Measurements from ENCODE around the gene CAMTA2. TPM values are rescaled to one million over a fixed set of nuclear protein-coding genes. Genes with fewer than 3 reads are reported as not detected.
A peak's percentile ranks its signal among the peaks of the same experiment; 100 is the strongest.

CAMTA2 gene
- total RNA-seq, 1 experiment from 2014 or later, result 4.4 TPM

DNA sequence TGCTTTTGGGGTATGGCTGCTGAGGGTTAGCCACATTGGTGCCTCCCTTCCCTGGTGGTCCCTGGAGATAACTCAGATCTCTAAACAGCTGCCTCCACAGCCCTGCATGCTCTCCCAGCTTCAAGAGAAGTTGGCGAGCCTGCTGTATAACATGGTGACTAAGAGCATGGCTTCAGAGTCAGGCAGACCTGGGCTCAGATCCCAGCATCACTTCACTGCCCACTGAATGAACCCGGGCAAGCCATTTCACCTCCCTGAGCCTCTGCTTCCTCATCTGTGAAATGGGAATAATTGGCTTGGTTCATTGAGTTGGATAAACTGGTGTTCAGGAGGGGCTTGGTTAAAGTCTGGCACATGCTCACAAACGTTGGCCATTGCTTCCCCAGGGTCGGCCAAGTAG is 26.9 kb upstream of the CAMTA2 start:
- in situ Hi-C loops (cut with HindIII; ENCODE audit: low pct_unique_long_range_greater_than_20kb, low sequenced_read_pairs), result no loop called here
- DNase-seq (ENCODE audit: low read depth, low spot score), result no peak

- no peak for DNase-seq (ENCODE audit: low read depth, low spot score)
- in situ Hi-C loops (cut with HindIII; ENCODE audit: low pct_unique_long_range_greater_than_20kb, low sequenced_read_pairs), result no loop called here
Measured at GRCh38 chr17:5011928-5012327, 24.5 kb upstream of the CAMTA2 start.

DNA sequence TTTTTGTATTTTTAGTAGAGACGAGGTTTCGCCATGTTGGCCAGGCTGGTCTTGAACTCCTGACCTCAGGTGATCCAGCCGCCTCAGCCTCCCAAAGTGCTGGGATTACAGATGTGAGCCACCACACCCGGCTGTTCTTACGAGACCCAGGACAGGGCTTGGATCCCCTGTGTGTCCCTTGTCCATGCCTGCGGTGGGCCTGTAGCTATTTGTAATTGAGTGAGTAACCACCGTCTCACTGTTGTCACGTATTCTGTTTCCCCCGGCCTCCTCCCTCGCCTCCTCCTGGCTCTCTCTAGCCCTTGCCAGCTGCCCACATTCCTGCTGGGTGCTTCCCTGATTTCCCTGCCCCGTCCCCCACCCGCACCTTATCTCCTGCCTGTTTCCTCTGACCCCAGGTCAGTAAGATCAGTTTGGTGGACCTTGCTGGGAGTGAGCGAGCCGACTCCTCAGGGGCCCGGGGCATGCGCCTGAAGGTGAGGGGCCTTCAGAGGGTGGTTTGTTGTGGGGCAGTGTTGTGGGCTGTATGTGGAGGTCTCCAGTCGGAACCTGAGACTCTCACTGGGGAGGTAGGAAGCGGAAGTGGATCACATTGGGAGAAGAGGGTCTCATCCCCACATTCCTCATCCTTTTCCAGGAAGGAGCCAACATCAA is 15.9 kb upstream of the CAMTA2 start:
- no peak for DNase-seq (ENCODE audit: low read depth, low spot score)
- in situ Hi-C loops (cut with HindIII; ENCODE audit: low pct_unique_long_range_greater_than_20kb, low sequenced_read_pairs), result no loop called here

GRCh38 chr17:5002121-5002788 is 14.8 kb upstream of the CAMTA2 start:
- in situ Hi-C loops (cut with HindIII; ENCODE audit: low pct_unique_long_range_greater_than_20kb, low sequenced_read_pairs), result no loop called here

DNA sequence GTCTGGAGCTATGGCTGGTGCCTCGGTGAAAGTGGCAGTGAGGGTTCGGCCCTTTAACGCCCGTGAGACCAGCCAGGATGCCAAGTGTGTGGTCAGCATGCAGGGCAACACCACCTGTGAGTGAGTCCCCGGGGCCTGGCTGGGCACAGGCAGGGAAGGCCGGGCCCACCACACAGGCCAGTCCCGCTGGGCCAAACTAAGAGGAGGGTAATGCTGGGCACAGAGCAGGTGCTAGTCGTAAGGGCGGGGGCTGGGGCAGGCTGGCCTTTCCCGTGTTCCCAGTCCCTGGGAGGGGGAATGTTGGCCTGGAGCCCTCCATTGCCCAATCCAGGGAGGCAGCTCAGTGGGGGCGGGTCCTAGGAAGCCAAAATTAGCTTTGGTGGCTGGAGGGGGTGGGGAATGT is 12.8 kb upstream of the CAMTA2 start:
- no peak for DNase-seq (ENCODE audit: low read depth, low spot score)
- in situ Hi-C loops (cut with HindIII; ENCODE audit: low pct_unique_long_range_greater_than_20kb, low sequenced_read_pairs), result no loop called here

More at GRCh38 chr17:5002121-5002788, 14.8 kb upstream of the CAMTA2 start:
- no peak for DNase-seq (ENCODE audit: low read depth, low spot score)

DNA sequence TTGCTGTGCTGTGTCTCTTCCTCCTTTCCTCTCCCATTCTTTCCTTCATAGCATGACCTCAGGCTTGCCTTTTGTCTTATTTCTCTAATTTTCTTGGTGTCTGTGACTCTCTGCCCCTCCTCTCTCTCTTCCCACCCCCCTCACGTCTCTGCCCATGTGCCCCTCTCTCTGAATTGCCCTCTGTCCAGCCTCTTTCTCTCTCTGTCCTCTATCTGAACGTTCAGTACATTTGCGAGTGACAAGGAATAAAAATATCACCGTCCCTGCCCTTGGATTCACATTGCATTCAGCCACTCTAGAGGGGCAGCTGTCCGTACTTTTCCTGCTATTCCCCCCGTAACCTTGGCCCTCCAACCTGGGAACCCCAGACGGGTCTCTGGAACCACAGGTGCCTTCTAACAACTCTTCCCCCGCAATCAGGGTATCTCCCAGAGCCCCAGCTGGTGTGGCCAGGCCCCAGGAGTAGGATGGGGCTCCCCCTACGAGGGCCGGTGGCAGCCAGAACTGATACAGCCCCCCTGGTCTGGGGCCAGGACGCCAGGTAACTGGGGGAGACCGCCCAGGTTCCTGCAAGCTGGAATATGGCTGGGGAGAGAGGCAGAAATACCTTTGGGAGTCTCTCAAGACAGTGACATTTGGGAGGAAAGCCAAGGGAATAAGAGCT is 12.1 kb upstream of the CAMTA2 start:
- DNase-seq (ENCODE audit: low read depth, low spot score), result no peak
- in situ Hi-C loops (cut with HindIII; ENCODE audit: low pct_unique_long_range_greater_than_20kb, low sequenced_read_pairs), result no loop called here

DNA sequence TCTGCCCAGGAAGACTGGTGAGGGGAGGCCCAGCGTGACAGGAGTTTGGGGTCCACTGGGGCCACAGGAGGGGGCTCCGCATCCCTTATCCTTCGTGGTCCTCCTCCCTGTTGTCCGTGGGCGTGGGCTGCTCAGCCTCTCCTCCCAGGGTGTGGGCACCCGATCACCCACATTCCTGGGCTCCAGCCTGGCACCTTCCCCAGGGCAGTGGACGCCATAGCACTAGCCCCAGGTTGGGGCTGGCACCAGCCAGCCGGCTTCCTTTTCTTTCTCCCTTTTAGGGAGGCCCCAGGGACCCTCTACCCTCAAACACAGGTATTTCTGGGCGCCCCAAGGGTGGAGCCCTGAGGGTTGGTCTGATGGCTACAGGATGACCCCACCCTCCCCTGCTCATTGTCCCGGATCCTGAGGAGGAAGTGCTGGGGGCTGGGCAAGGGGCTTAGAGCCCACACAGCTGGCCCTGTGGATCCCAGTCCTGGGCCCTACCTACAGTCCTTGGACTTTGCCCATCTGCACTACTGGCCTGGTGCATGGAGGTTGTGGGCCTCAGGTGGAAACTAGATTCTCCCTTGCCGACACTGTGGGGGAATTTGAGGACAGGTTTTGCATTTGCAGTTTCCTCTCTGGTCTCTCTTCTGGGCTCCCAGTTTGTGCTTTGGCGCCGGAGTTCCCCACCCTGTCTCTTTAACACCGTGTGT is 11.4 kb upstream of the CAMTA2 start:
- no peak for DNase-seq (ENCODE audit: low read depth, low spot score)
- in situ Hi-C loops (cut with HindIII; ENCODE audit: low pct_unique_long_range_greater_than_20kb, low sequenced_read_pairs), result no loop called here

DNA sequence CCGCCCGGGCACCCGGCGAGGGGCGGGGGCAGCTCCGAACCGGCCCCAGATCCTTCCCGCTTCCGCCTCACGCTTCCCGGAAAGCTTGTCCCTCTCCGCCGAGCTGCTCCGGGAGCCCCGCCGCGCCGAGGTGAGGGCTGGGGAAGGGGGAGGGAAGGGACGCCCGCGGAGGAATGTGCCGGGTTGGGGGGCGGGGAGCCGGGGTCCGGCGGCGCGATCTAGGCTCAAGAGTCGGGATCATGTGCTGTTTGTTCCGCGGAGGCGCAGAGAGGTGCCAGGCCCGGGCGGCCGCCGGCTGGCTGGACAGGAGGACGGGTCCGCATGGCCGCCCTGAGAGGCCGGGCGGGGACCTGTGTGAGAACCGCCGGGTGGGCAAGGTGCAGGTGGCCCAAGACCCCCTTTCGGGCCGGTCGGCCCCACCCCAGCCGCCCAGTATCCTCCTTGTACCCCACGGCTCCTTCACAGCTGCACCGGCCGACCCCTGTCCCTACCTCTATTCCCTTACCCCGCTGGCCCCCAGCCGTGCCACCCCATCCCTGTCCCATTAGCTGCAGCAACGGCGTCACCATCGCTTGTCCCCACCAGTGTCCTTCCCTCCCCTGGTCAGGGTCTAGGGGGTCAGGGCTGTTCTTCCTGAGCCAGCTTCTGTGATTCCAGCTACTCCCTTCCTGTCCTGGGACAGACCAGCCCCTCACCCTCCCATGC is 10.7 kb upstream of the CAMTA2 start:
- in situ Hi-C loops (cut with HindIII; ENCODE audit: low pct_unique_long_range_greater_than_20kb, low sequenced_read_pairs), result no loop called here
- DNase-seq (ENCODE audit: low read depth, low spot score), result no peak

DNA sequence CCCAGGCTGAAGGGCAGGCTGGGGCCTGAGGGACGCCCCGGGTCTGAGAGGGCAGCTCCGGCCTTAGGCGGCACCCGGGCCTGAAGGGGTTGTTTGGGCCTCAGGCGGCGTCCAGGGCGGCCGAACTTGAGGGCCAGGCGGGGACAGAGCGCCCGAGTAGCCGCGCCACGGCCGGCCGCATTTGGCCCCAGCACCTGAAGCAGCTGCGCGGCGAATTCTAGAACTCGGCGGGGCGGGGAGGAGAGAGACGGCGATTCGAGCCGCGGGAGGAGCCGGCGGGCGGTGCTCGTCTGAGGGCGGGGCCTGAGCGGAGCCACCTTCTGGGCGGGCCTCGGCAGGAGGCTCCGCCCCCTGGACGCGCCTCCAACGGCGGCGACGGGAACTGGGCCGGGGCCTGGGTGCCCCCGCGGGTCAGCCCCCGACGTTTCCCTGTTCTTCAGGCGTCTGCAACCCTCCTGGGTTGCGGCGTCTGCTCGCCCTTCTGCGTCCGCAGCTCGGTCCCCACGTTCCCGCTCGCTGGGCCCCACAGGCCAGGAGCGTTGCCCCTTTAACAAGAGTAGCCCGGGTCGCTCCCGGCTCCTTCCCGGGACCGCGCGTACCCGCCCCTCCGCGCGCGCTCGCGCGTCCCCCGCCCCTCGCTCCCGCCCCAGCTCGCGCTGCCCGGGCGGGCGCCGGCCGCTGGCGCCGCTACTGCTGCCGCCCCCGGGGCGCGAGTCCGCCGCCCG is 10.0 kb upstream of the CAMTA2 start, which contains the start of the genes INCA1 and KIF1C:
TSS of gene INCA1 (minus strand) at position 221 of the 725 bp plus-strand sequence. CDS start 3,085 bp downstream, outside the sequence.
TSS of gene KIF1C (plus strand) at position 649 of the 725 bp plus-strand sequence. CDS start 2,297 bp downstream, outside the sequence.
- in situ Hi-C loops (cut with HindIII; ENCODE audit: low pct_unique_long_range_greater_than_20kb, low sequenced_read_pairs), result no loop called here
- peak; percentile 85 for DNase-seq (ENCODE audit: low read depth, low spot score)

DNA sequence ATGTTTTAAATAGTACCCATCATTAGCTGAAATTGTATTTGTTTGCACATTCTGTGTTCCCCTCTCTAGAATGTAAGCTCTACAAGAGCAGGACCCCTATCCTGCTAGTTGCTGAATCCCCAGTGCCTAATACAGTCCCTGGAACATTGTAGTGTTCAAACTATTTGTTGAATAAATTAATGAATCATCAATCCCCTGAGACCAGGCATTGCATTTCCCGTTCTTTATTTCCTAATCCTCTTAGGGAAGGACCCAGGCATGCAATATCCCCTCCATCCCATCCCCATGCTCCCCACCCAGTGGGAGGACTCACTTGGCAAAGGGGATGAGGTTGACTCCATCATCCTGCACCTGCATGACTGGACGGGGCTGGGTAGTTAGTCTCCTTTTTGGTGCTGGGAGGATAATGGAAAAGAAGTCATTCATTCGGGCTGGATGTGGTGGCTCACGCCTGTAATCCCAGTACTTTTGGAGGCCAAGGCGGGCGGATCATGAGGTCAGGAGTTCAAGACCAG is 6.7 kb upstream of the CAMTA2 start:
- in situ Hi-C loops (cut with HindIII; ENCODE audit: low pct_unique_long_range_greater_than_20kb, low sequenced_read_pairs), result no loop called here
- DNase-seq (ENCODE audit: low read depth, low spot score), result no peak

DNA sequence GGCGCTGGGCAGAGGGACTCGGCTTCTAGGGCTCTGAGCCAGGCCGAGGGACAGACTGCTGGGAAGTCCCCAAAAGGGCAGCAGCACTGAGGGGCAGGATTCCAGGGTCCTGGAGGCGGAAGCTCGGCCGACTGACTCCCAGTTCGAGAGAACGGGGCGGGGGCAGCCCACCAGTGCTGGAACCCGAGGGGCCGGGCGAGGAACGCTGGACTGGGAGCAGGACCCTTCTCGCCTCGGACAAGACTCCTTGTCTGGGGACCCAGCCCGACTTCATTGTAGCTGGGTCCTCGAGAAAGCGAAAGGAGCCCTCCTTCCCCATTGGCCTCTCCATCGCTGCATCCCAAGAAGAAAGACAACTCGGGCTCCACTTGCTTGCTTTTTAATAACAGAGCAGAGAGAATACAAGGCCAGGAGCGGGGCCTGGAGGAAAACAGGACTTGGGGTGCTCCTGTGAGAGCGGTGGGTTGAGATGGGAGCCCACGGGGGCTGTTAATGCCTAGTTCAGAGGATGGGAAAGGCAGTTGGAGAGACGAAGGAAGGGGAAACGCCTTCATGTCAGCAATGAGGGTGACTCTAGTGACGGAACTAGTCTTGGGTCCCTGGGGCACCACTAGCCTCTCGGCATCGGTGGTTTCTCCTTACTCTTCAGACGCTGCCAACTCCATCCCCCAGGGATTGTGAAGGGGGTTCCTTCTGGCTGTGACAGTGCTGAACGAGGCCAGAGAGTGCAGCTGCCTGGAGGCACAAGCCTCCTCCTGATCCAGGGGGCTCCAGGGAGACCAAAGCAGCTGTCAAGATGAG is 492 bp upstream of the CAMTA2 start:
- in situ Hi-C loops (cut with HindIII; ENCODE audit: low pct_unique_long_range_greater_than_20kb, low sequenced_read_pairs), result no loop called here
- no peak for DNase-seq (ENCODE audit: low read depth, low spot score)

- DNase-seq (ENCODE audit: low read depth, low spot score), result no peak
- in situ Hi-C loops (cut with HindIII; ENCODE audit: low pct_unique_long_range_greater_than_20kb, low sequenced_read_pairs), result no loop called here
Measured at GRCh38 chr17:4986403-4986802, 1.1 kb downstream of the CAMTA2 start.

DNA sequence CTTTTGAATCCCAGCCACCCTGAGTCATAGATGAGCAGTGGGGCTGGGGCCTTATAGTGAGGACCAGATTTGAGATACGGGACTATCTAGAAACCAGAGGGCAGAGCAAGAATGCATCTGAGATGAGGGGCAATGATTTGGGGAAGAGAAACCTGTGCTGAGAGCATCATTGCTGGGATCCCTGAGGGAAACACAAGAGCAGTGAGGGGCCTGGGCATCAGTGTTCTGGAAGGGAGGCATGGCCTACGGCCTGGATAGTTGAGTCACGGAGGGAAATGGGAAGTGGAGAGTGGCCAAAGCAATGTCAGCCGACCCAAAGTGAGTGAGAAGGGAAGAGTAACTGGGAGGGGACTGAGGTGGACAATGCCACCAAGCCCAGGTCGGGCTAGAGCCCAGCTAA is 5.2 kb downstream of the CAMTA2 start:
- DNase-seq (ENCODE audit: low read depth, low spot score), result no peak
- in situ Hi-C loops (cut with HindIII; ENCODE audit: low pct_unique_long_range_greater_than_20kb, low sequenced_read_pairs), result no loop called here

- DNase-seq (ENCODE audit: low read depth, low spot score), result peak; percentile 81
- in situ Hi-C loops (cut with HindIII; ENCODE audit: low pct_unique_long_range_greater_than_20kb, low sequenced_read_pairs), result no loop called here
Measured at GRCh38 chr17:4980644-4981216, 6.7 kb downstream of the CAMTA2 start.

- in situ Hi-C loops (cut with HindIII; ENCODE audit: low pct_unique_long_range_greater_than_20kb, low sequenced_read_pairs), result no loop called here
- DNase-seq (ENCODE audit: low read depth, low spot score), result no peak
Measured at GRCh38 chr17:4978726-4979125, 8.7 kb downstream of the CAMTA2 start.
